HFFc6 (cell line): ENCODE measurements around the gene TANGO2. TPM values are rescaled to one million over a fixed set of nuclear protein-coding genes. Genes with fewer than 3 reads are reported as not detected.

ENCODE experiments used
- DNase-seq: peaks from one replicate; pipeline ENCODE4 v3.0.0-alpha.2; 2018
- H3K27ac Mint-ChIP-seq: 2 replicates; pipeline ENCODE4 v1.8.0; 2020; ENCODE audit warnings: mild to moderate bottlenecking, mixed read lengths
- H3K27me3 Mint-ChIP-seq: 2 replicates; pipeline ENCODE4 v1.8.0; 2021; ENCODE audit warnings: mild to moderate bottlenecking, moderate library complexity, mixed read lengths; ENCODE audit not compliant: insufficient read depth
- H3K36me3 Mint-ChIP-seq: 2 replicates; pipeline ENCODE4 v1.8.0; 2021; ENCODE audit warnings: low read depth, mixed read lengths
- H3K4me1 Mint-ChIP-seq: 2 replicates; pipeline ENCODE4 v1.8.0; 2020; ENCODE audit warnings: low read depth, mixed read lengths
- H3K4me3 Mint-ChIP-seq: 2 replicates; pipeline ENCODE4 v1.8.0; 2020; ENCODE audit warnings: mild to moderate bottlenecking, moderate library complexity, mixed read lengths
- H3K9me3 Mint-ChIP-seq: 2 replicates; pipeline ENCODE4 v1.8.0; 2020; ENCODE audit warnings: mild to moderate bottlenecking, mixed read lengths
- CTCF ChIP-seq: fragments of 200-600 bp; sonication (generic); IDR thresholded peaks from 2 replicates; pipeline ENCODE4 v1.5.0; 2021; ENCODE audit warnings: antibody characterized with exemption, mild to moderate bottlenecking
- total RNA-seq, 6 experiments: library from RNA; stranded (reverse); fragmentation: NEBNext Ultra II Directional; extraction: Animal tissue kit (Norgen Biotek cat#: 25700); gene quantifications; 2 replicates in 1 of 6; 3 replicates in 5 of 6; pipeline ENCODE4 v1.2.3, GENCODE V29; 2021

Gene TANGO2
- total RNA-seq, 6 experiments from 2014 or later = 28.5 to 38.0 (median 34.9) TPM

- Mint-ChIP-seq H3K27ac (no peak overlapping the region; the same call in 1 of the 2 replicates), H3K4me1 (no peaks in the 10 kb centered on the region), H3K27me3 (peaks cover 1% of the 10 kb centered on the region; the same call in 1 of the 2 replicates), H3K9me3 (no peaks in the 10 kb centered on the region), H3K36me3 (peaks cover 9% of the 10 kb centered on the region; the same call in 1 of the 2 replicates), H3K4me3 (no peak overlapping the region)
- TF ChIP-seq CTCF = no peak
- DNase-seq = no peak
Measured at GRCh38 chr22:20107951-20108756, 87.2 kb downstream of the TANGO2 start.

GRCh38 chr22:20108757-20109230 is 87.9 kb downstream of the TANGO2 start:
- no peak overlapping the region for H3K27ac Mint-ChIP-seq
- no peak for TF ChIP-seq CTCF
- no peaks in the 10 kb centered on the region for H3K9me3 Mint-ChIP-seq
- peaks cover 1% of the 10 kb centered on the region; the same call in 1 of the 2 replicates for H3K27me3 Mint-ChIP-seq
- no peak overlapping the region for H3K4me3 Mint-ChIP-seq
- no peak for DNase-seq
- no peaks in the 10 kb centered on the region for H3K4me1 Mint-ChIP-seq
- peaks cover 9% of the 10 kb centered on the region; the same call in 1 of the 2 replicates for H3K36me3 Mint-ChIP-seq

- H3K9me3 Mint-ChIP-seq = no peaks in the 10 kb centered on the region
- H3K27me3 Mint-ChIP-seq = peaks cover 1% of the 10 kb centered on the region; the same call in 1 of the 2 replicates
- H3K27ac Mint-ChIP-seq = no peak overlapping the region
- no peak for TF ChIP-seq CTCF
- H3K36me3 Mint-ChIP-seq = peaks cover 9% of the 10 kb centered on the region; the same call in 1 of the 2 replicates
- no peak for DNase-seq
- H3K4me3 Mint-ChIP-seq = no peak overlapping the region
- H3K4me1 Mint-ChIP-seq = no peaks in the 10 kb centered on the region
Measured at GRCh38 chr22:20109411-20110358, 88.8 kb downstream of the TANGO2 start.

- H3K4me3 Mint-ChIP-seq = no peak overlapping the region
- peaks cover 4% of the 10 kb centered on the region for H3K4me1 Mint-ChIP-seq
- no peaks in the 10 kb centered on the region for H3K9me3 Mint-ChIP-seq
- peaks cover 4% of the 10 kb centered on the region for H3K27me3 Mint-ChIP-seq
- TF ChIP-seq CTCF = no peak
- peak overlapping the region; percentile 36 for H3K27ac Mint-ChIP-seq
- H3K36me3 Mint-ChIP-seq = peaks cover 14% of the 10 kb centered on the region
- DNase-seq = no peak
Measured at GRCh38 chr22:20110359-20110985, 89.6 kb downstream of the TANGO2 start.

GRCh38 chr22:20111045-20111688 is 90.3 kb downstream of the TANGO2 start:
- TF ChIP-seq CTCF = peak; percentile 77
- H3K4me1 Mint-ChIP-seq = peaks cover 5% of the 10 kb centered on the region
- peak overlapping the region; percentile 36 for H3K27ac Mint-ChIP-seq
- H3K9me3 Mint-ChIP-seq = no peaks in the 10 kb centered on the region
- peak; percentile 19 for DNase-seq
- peaks cover 4% of the 10 kb centered on the region for H3K27me3 Mint-ChIP-seq
- H3K4me3 Mint-ChIP-seq = no peak overlapping the region
- H3K36me3 Mint-ChIP-seq = peaks cover 14% of the 10 kb centered on the region
